Nucleus accumbens (tissue), 56 donors: ENCODE data around the gene ICA1.
"Not testable (repeated sequence)": the region's sequence is repeated elsewhere in the genome, so short reads cannot be mapped to it uniquely, and the experiment has no call there.

ENCODE experiments used
- DNase-seq, 56 donors: peaks; one replicate each; lab custom pipeline; 2025; lab: John Stamatoyannopoulos, UW

ICA1 gene

GRCh38 chr7:8271960-8272359, 10.0 kb upstream of the ICA1 start:
- DNase-seq: no peak

GRCh38 chr7:8263048-8263447, 1.1 kb upstream of the ICA1 start:
- no peak for DNase-seq

GRCh38 chr7:8260871-8261694, 884 bp downstream of the ICA1 start:
- DNase-seq: peak in 37 of 56 donors; percentile 3 to 72 (median 38)

- DNase-seq: no peak
Measured at GRCh38 chr7:8259586-8260222, 2.3 kb downstream of the ICA1 start.

GRCh38 chr7:8258734-8259133, 3.2 kb downstream of the ICA1 start:
- no peak for DNase-seq

- no peak for DNase-seq
Measured at GRCh38 chr7:8258166-8258565, 3.8 kb downstream of the ICA1 start.

- DNase-seq: no peak
Measured at GRCh38 chr7:8255680-8256655, 6.0 kb downstream of the ICA1 start.

- no peak for DNase-seq
Measured at GRCh38 chr7:8254667-8255066, 7.3 kb downstream of the ICA1 start.

GRCh38 chr7:8254215-8254614, 7.8 kb downstream of the ICA1 start:
- DNase-seq: no peak

GRCh38 chr7:8251195-8251594, 10.8 kb downstream of the ICA1 start:
- DNase-seq: no peak

- DNase-seq: no peak
Measured at GRCh38 chr7:8250547-8250946, 11.4 kb downstream of the ICA1 start.

- DNase-seq: no peak
Measured at GRCh38 chr7:8249121-8249520, 12.8 kb downstream of the ICA1 start.

GRCh38 chr7:8246020-8246419, 15.9 kb downstream of the ICA1 start:
- DNase-seq: no peak

GRCh38 chr7:8245032-8245431, 16.9 kb downstream of the ICA1 start:
- DNase-seq: not testable (repeated sequence)

- not testable (repeated sequence) for DNase-seq
Measured at GRCh38 chr7:8243059-8243458, 18.9 kb downstream of the ICA1 start.

- not testable (repeated sequence) for DNase-seq
Measured at GRCh38 chr7:8239702-8240362, 22.1 kb downstream of the ICA1 start.

- DNase-seq: peak in 5 of 56 donors; percentile 1 to 16 (median 8)
Measured at GRCh38 chr7:8236780-8237407, 25.1 kb downstream of the ICA1 start.

- DNase-seq: no peak
Measured at GRCh38 chr7:8232999-8233847, 28.7 kb downstream of the ICA1 start.

- DNase-seq: no peak
Measured at GRCh38 chr7:8229927-8230326, 32.0 kb downstream of the ICA1 start.
